T-helper 17 cell (primary cell): ENCODE results near the gene ABCB4. TPM values are rescaled to one million over a fixed set of nuclear protein-coding genes. Genes with fewer than 3 reads are reported as not detected.

Source experiments
- ATAC-seq: fragments of 150-1000 bp; cut with Tn5 transposase; 2 replicates; pipeline ENCODE4 v1.10.0; 2021; ENCODE audit warnings: mild to moderate bottlenecking, moderate library complexity
- DNase-seq, 3 donors: peaks; one replicate each; pipeline versions ENCODE4 v3.0.0 to v3.0.0-alpha.2; 2020 to 2021
- H3K9me3 ChIP-seq: one replicate; pipeline ENCODE4 v1.7.0; 2013; ENCODE audit warnings: low read length, mild to moderate bottlenecking; ENCODE audit not compliant: control insufficient read depth, poor library complexity, severe bottlenecking
- H3K27ac Mint-ChIP-seq: one replicate; pipeline ENCODE4 v1.8.0; 2022; ENCODE audit warnings: mild to moderate bottlenecking, moderate library complexity, mixed read lengths
- H3K27me3 Mint-ChIP-seq: one replicate; pipeline ENCODE4 v1.8.0; 2022; ENCODE audit warnings: mixed read lengths
- H3K36me3 Mint-ChIP-seq: one replicate; pipeline ENCODE4 v1.8.0; 2022; ENCODE audit warnings: low read depth, mixed read lengths
- H3K4me1 Mint-ChIP-seq: one replicate; pipeline ENCODE4 v1.8.0; 2022; ENCODE audit warnings: mild to moderate bottlenecking, mixed read lengths
- H3K4me3 Mint-ChIP-seq: one replicate; pipeline ENCODE4 v1.8.0; 2022; ENCODE audit warnings: mild to moderate bottlenecking, moderate library complexity, mixed read lengths
- total RNA-seq, 4 donors: library from RNA in 2 of 4; stranded (reverse) in 2 of 4; gene quantifications; one replicate each; pipeline ENCODE4 v1.2.3 and lab custom pipeline; 2022 to 2026

ABCB4 gene
- total RNA-seq, 2 donors from 2014 or later = 0.23 to 0.87 TPM

GRCh38 chr7:87499494-87499893, 24.0 kb upstream of the ABCB4 start:
- Mint-ChIP-seq H3K36me3 (peaks cover 3% of the 10 kb centered on the region), H3K27ac (no peak overlapping the region), H3K4me3 (no peak overlapping the region), H3K4me1 (no peaks in the 10 kb centered on the region), H3K27me3 (no peaks in the 10 kb centered on the region)
- ATAC-seq (no peak), DNase-seq (no peak)
- H3K9me3 ChIP-seq = no peaks in the 10 kb centered on the region

- Mint-ChIP-seq H3K4me3 (no peak overlapping the region), H3K27ac (no peak overlapping the region), H3K27me3 (no peaks in the 10 kb centered on the region), H3K36me3 (peaks cover 3% of the 10 kb centered on the region), H3K4me1 (no peaks in the 10 kb centered on the region)
- DNase-seq (no peak), ATAC-seq (peak; percentile 33)
- H3K9me3 ChIP-seq = no peaks in the 10 kb centered on the region
These were observed 23.4 kb upstream of the ABCB4 start for GRCh38 chr7:87498893-87499292.

- no peaks in the 10 kb centered on the region for H3K4me1 Mint-ChIP-seq
- H3K27ac Mint-ChIP-seq = no peak overlapping the region
- H3K36me3 Mint-ChIP-seq = peaks cover 3% of the 10 kb centered on the region
- ATAC-seq (no peak), DNase-seq (no peak)
- H3K9me3 ChIP-seq = no peaks in the 10 kb centered on the region
- H3K27me3 Mint-ChIP-seq = no peaks in the 10 kb centered on the region
- H3K4me3 Mint-ChIP-seq = no peak overlapping the region
These were observed 22.0 kb upstream of the ABCB4 start for GRCh38 chr7:87497482-87497881.

- no peak overlapping the region for H3K4me3 Mint-ChIP-seq
- H3K27ac Mint-ChIP-seq = no peak overlapping the region
- no peaks in the 10 kb centered on the region for H3K9me3 ChIP-seq
- no peaks in the 10 kb centered on the region for H3K4me1 Mint-ChIP-seq
- H3K27me3 Mint-ChIP-seq = no peaks in the 10 kb centered on the region
- ATAC-seq = no peak
- H3K36me3 Mint-ChIP-seq = no peaks in the 10 kb centered on the region
- DNase-seq = no peak
These were observed 19.9 kb upstream of the ABCB4 start for GRCh38 chr7:87495366-87495765.

GRCh38 chr7:87494454-87494853, 19.0 kb upstream of the ABCB4 start:
- no peak for ATAC-seq
- DNase-seq = no peak
- no peak overlapping the region for H3K27ac Mint-ChIP-seq
- no peaks in the 10 kb centered on the region for H3K36me3 Mint-ChIP-seq
- H3K27me3 Mint-ChIP-seq = no peaks in the 10 kb centered on the region
- H3K4me1 Mint-ChIP-seq = no peaks in the 10 kb centered on the region
- H3K4me3 Mint-ChIP-seq = no peak overlapping the region
- no peaks in the 10 kb centered on the region for H3K9me3 ChIP-seq

- Mint-ChIP-seq H3K36me3 (peaks cover 4% of the 10 kb centered on the region), H3K4me1 (no peaks in the 10 kb centered on the region), H3K4me3 (no peak overlapping the region), H3K27me3 (no peaks in the 10 kb centered on the region), H3K27ac (no peak overlapping the region)
- ATAC-seq = no peak
- no peaks in the 10 kb centered on the region for H3K9me3 ChIP-seq
- DNase-seq = no peak
These were observed 7.7 kb upstream of the ABCB4 start for GRCh38 chr7:87483131-87483530.

GRCh38 chr7:87482115-87482514, 6.6 kb upstream of the ABCB4 start:
- no peak overlapping the region for H3K27ac Mint-ChIP-seq
- H3K36me3 Mint-ChIP-seq = peaks cover 5% of the 10 kb centered on the region
- no peak overlapping the region for H3K4me3 Mint-ChIP-seq
- H3K27me3 Mint-ChIP-seq = peaks cover 7% of the 10 kb centered on the region
- H3K9me3 ChIP-seq = no peaks in the 10 kb centered on the region
- no peak for ATAC-seq
- no peaks in the 10 kb centered on the region for H3K4me1 Mint-ChIP-seq
- DNase-seq = no peak

GRCh38 chr7:87480386-87480785, 4.9 kb upstream of the ABCB4 start:
- H3K4me1 Mint-ChIP-seq = peaks cover 3% of the 10 kb centered on the region
- DNase-seq (no peak), ATAC-seq (no peak)
- H3K36me3 Mint-ChIP-seq = peaks cover 6% of the 10 kb centered on the region
- H3K9me3 ChIP-seq = no peaks in the 10 kb centered on the region
- H3K27me3 Mint-ChIP-seq = peaks cover 18% of the 10 kb centered on the region
- no peak overlapping the region for H3K4me3 Mint-ChIP-seq
- no peak overlapping the region for H3K27ac Mint-ChIP-seq

GRCh38 chr7:87479951-87480350, 4.5 kb upstream of the ABCB4 start:
- Mint-ChIP-seq H3K4me1 (peaks cover 5% of the 10 kb centered on the region), H3K4me3 (no peak overlapping the region), H3K27me3 (peaks cover 19% of the 10 kb centered on the region), H3K27ac (no peak overlapping the region), H3K36me3 (peaks cover 6% of the 10 kb centered on the region)
- ATAC-seq (no peak), DNase-seq (no peak)
- H3K9me3 ChIP-seq = no peaks in the 10 kb centered on the region

GRCh38 chr7:87476179-87476557, 688 bp upstream of the ABCB4 start:
- H3K9me3 ChIP-seq = no peaks in the 10 kb centered on the region
- Mint-ChIP-seq H3K27ac (no peak overlapping the region), H3K27me3 (peaks cover 41% of the 10 kb centered on the region), H3K36me3 (peaks cover 5% of the 10 kb centered on the region), H3K4me1 (peaks cover 10% of the 10 kb centered on the region), H3K4me3 (peak overlapping the region; percentile 75)
- ATAC-seq (no peak), DNase-seq (no peak)

- Mint-ChIP-seq H3K36me3 (peaks cover 5% of the 10 kb centered on the region), H3K27me3 (peaks cover 41% of the 10 kb centered on the region), H3K27ac (peak overlapping the region; percentile 56), H3K4me3 (peak overlapping the region; percentile 81), H3K4me1 (peaks cover 10% of the 10 kb centered on the region)
- ATAC-seq = peak; percentile 66
- no peak for DNase-seq
- no peaks in the 10 kb centered on the region for H3K9me3 ChIP-seq
These were observed 734 bp downstream of the ABCB4 start for GRCh38 chr7:87474533-87475358.

GRCh38 chr7:87473986-87474385, 1.5 kb downstream of the ABCB4 start:
- Mint-ChIP-seq H3K27me3 (peaks cover 41% of the 10 kb centered on the region), H3K27ac (peak overlapping the region; percentile 56), H3K36me3 (peaks cover 5% of the 10 kb centered on the region), H3K4me1 (peaks cover 10% of the 10 kb centered on the region), H3K4me3 (no peak overlapping the region)
- no peak for ATAC-seq
- no peaks in the 10 kb centered on the region for H3K9me3 ChIP-seq
- no peak for DNase-seq

- no peak overlapping the region for H3K27ac Mint-ChIP-seq
- H3K36me3 Mint-ChIP-seq = peaks cover 5% of the 10 kb centered on the region
- H3K4me3 Mint-ChIP-seq = no peak overlapping the region
- peaks cover 10% of the 10 kb centered on the region for H3K4me1 Mint-ChIP-seq
- no peaks in the 10 kb centered on the region for H3K9me3 ChIP-seq
- ATAC-seq = no peak
- peaks cover 41% of the 10 kb centered on the region for H3K27me3 Mint-ChIP-seq
- DNase-seq = no peak
These were observed 2.3 kb downstream of the ABCB4 start for GRCh38 chr7:87473192-87473591.

GRCh38 chr7:87471473-87471872, 4.0 kb downstream of the ABCB4 start:
- Mint-ChIP-seq H3K27ac (no peak overlapping the region), H3K36me3 (peaks cover 3% of the 10 kb centered on the region), H3K4me3 (no peak overlapping the region), H3K27me3 (peaks cover 28% of the 10 kb centered on the region), H3K4me1 (peaks cover 10% of the 10 kb centered on the region)
- H3K9me3 ChIP-seq = no peaks in the 10 kb centered on the region
- ATAC-seq = no peak
- no peak for DNase-seq
